IPS-18a (cell line): ENCODE results near the gene FLT1.

Experiments used
- H3K27ac ChIP-seq: one replicate; pipeline ENCODE4 v1.5.1; 2013; ENCODE audit warnings: low read length
- H3K27me3 ChIP-seq: one replicate; pipeline ENCODE4 v1.6.1; 2013; ENCODE audit warnings: mild to moderate bottlenecking, low read length; ENCODE audit not compliant: control insufficient read depth, insufficient read depth
- H3K36me3 ChIP-seq: one replicate; pipeline ENCODE4 v1.6.1; 2013; ENCODE audit warnings: low read depth, low read length; ENCODE audit not compliant: control insufficient read depth
- H3K4me1 ChIP-seq: one replicate; pipeline ENCODE4 v1.6.1; 2013; ENCODE audit warnings: low read depth, low read length; ENCODE audit not compliant: control insufficient read depth
- H3K4me3 ChIP-seq: one replicate; pipeline ENCODE4 v1.5.1; 2013; ENCODE audit warnings: low read length
- H3K9ac ChIP-seq: one replicate; pipeline ENCODE4 v1.6.1; 2013; ENCODE audit warnings: mild to moderate bottlenecking, low read length, moderate library complexity
- H3K9me3 ChIP-seq: one replicate; pipeline ENCODE4 v1.6.1; 2013; ENCODE audit warnings: low read depth, low read length; ENCODE audit not compliant: control insufficient read depth

FLT1 gene

GRCh38 chr13:28497143-28497876 is 2.4 kb upstream of the FLT1 start:
- peaks cover 39% of the 10 kb centered on the region for H3K27me3 ChIP-seq
- no peak overlapping the region for H3K4me3 ChIP-seq
- H3K27ac ChIP-seq: no peak overlapping the region

GRCh38 chr13:28496188-28496564 is 1.2 kb upstream of the FLT1 start:
- H3K9ac ChIP-seq: no peak overlapping the region
- no peaks in the 10 kb centered on the region for H3K36me3 ChIP-seq
- H3K27ac ChIP-seq: no peak overlapping the region
- H3K4me3 ChIP-seq: peak overlapping the region; percentile 88
- peaks cover 37% of the 10 kb centered on the region for H3K4me1 ChIP-seq
- H3K27me3 ChIP-seq: peaks cover 43% of the 10 kb centered on the region
- H3K9me3 ChIP-seq: no peaks in the 10 kb centered on the region

More at GRCh38 chr13:28497143-28497876, 2.4 kb upstream of the FLT1 start:
- no peaks in the 10 kb centered on the region for H3K36me3 ChIP-seq
- peaks cover 26% of the 10 kb centered on the region for H3K4me1 ChIP-seq
- H3K9ac ChIP-seq: no peak overlapping the region
- no peaks in the 10 kb centered on the region for H3K9me3 ChIP-seq

GRCh38 chr13:28495538-28496187 is 735 bp upstream of the FLT1 start:
- no peaks in the 10 kb centered on the region for H3K9me3 ChIP-seq
- no peaks in the 10 kb centered on the region for H3K36me3 ChIP-seq
- H3K4me3 ChIP-seq: peak overlapping the region; percentile 88
- H3K4me1 ChIP-seq: peaks cover 42% of the 10 kb centered on the region
- H3K27me3 ChIP-seq: peaks cover 43% of the 10 kb centered on the region
- peak overlapping the region; percentile 59 for H3K9ac ChIP-seq
- no peak overlapping the region for H3K27ac ChIP-seq

- Histone ChIP-seq H3K27me3 (peaks cover 43% of the 10 kb centered on the region), H3K27ac (no peak overlapping the region), H3K4me3 (peak overlapping the region; percentile 88), H3K36me3 (peaks cover 3% of the 10 kb centered on the region), H3K9ac (peak overlapping the region; percentile 59), H3K9me3 (no peaks in the 10 kb centered on the region), H3K4me1 (peaks cover 55% of the 10 kb centered on the region)
Measured at GRCh38 chr13:28494504-28494777, 487 bp downstream of the FLT1 start.

GRCh38 chr13:28493740-28494503 is 1.0 kb downstream of the FLT1 start:
- Histone ChIP-seq H3K9ac (peak overlapping the region; percentile 59), H3K27ac (no peak overlapping the region), H3K36me3 (peaks cover 8% of the 10 kb centered on the region), H3K4me3 (peak overlapping the region; percentile 88), H3K9me3 (no peaks in the 10 kb centered on the region), H3K27me3 (peaks cover 43% of the 10 kb centered on the region), H3K4me1 (peaks cover 59% of the 10 kb centered on the region)

- no peak overlapping the region for H3K27ac ChIP-seq
- peaks cover 43% of the 10 kb centered on the region for H3K27me3 ChIP-seq
- H3K36me3 ChIP-seq: peaks cover 9% of the 10 kb centered on the region
- H3K4me1 ChIP-seq: peaks cover 59% of the 10 kb centered on the region
- H3K9me3 ChIP-seq: no peaks in the 10 kb centered on the region
- peak overlapping the region; percentile 2 for H3K9ac ChIP-seq
- H3K4me3 ChIP-seq: peak overlapping the region; percentile 88
Measured at GRCh38 chr13:28492569-28493367, 2.2 kb downstream of the FLT1 start.

GRCh38 chr13:28490061-28490460 is 4.9 kb downstream of the FLT1 start:
- Histone ChIP-seq H3K4me3 (no peak overlapping the region), H3K27ac (no peak overlapping the region), H3K9ac (no peak overlapping the region), H3K9me3 (no peaks in the 10 kb centered on the region), H3K4me1 (peaks cover 49% of the 10 kb centered on the region), H3K27me3 (peaks cover 19% of the 10 kb centered on the region), H3K36me3 (peaks cover 9% of the 10 kb centered on the region)

- Histone ChIP-seq H3K4me3 (no peak overlapping the region), H3K9me3 (no peaks in the 10 kb centered on the region), H3K27me3 (peaks cover 19% of the 10 kb centered on the region), H3K27ac (no peak overlapping the region), H3K9ac (no peak overlapping the region), H3K36me3 (peaks cover 9% of the 10 kb centered on the region), H3K4me1 (peaks cover 51% of the 10 kb centered on the region)
Measured at GRCh38 chr13:28489524-28489931, 5.4 kb downstream of the FLT1 start.

- Histone ChIP-seq H3K27me3 (peaks cover 15% of the 10 kb centered on the region), H3K4me3 (no peak overlapping the region), H3K36me3 (peaks cover 9% of the 10 kb centered on the region), H3K4me1 (peaks cover 61% of the 10 kb centered on the region), H3K27ac (no peak overlapping the region), H3K9me3 (no peaks in the 10 kb centered on the region), H3K9ac (no peak overlapping the region)
Measured at GRCh38 chr13:28488376-28489005, 6.4 kb downstream of the FLT1 start.

GRCh38 chr13:28485996-28486543 is 8.9 kb downstream of the FLT1 start:
- Histone ChIP-seq H3K4me3 (no peak overlapping the region), H3K9ac (no peak overlapping the region), H3K27me3 (no peaks in the 10 kb centered on the region), H3K4me1 (peaks cover 49% of the 10 kb centered on the region), H3K9me3 (no peaks in the 10 kb centered on the region), H3K36me3 (peaks cover 9% of the 10 kb centered on the region), H3K27ac (no peak overlapping the region)
